H1 (cell line): ENCODE results near the gene NCLN. TPM values are rescaled to one million over a fixed set of nuclear protein-coding genes. Genes with fewer than 3 reads are reported as not detected.

Source experiments
- CTCF ChIA-PET: fragments of 300-600 bp; sonication (Branson Sonifier 250); formaldehyde crosslinking; loops from one replicate; lab custom pipeline; 2021; ENCODE audit not compliant: partially characterized antibody; lab: Charles Lee
- POLR2A ChIA-PET: fragments of 300-600 bp; sonication (Branson Sonifier 250); formaldehyde crosslinking; loops from one replicate; lab custom pipeline; 2021; ENCODE audit warnings: inconsistent platforms; ENCODE audit not compliant: partially characterized antibody; lab: Charles Lee
- DNase-seq, 2 experiments: peaks; one replicate each; pipeline versions ENCODE4 v3.0.0 to v3.0.0-alpha.2; 2010 to 2022; ENCODE audit warnings: low spot score in 2 of 2, low read depth in 1 of 2, mixed read lengths in 1 of 2
- FAIRE-seq: peaks from 2 replicates; lab custom pipeline; 2011; peaks lifted over from hg19 to GRCh38; lab: Jason Lieb, UNC
- H2AFZ ChIP-seq: 2 replicates; pipeline ENCODE4 v1.8.1; 2012; ENCODE audit warnings: low read length, inconsistent platforms
- H2AK5ac ChIP-seq: 2 replicates; pipeline ENCODE4 v1.6.1; 2013; ENCODE audit warnings: low read depth, low read length
- H2BK120ac ChIP-seq: replicated peaks from 2 replicates; pipeline ENCODE3; 2013; ENCODE audit warnings: low read depth, low read length, inconsistent platforms
- H2BK12ac ChIP-seq: 2 replicates; pipeline ENCODE4 v1.6.1; 2013; ENCODE audit warnings: low read depth, low read length
- H2BK15ac ChIP-seq: 2 replicates; pipeline ENCODE4 v1.6.1; 2013; ENCODE audit warnings: low read length
- H2BK20ac ChIP-seq: 2 replicates; pipeline ENCODE4 v1.6.1; 2013; ENCODE audit warnings: low read length
- H2BK5ac ChIP-seq: 2 replicates; pipeline ENCODE4 v1.6.1; 2013; ENCODE audit warnings: low read depth, low read length
- H3K14ac ChIP-seq: 2 replicates; pipeline ENCODE4 v1.6.1; 2013; ENCODE audit warnings: inconsistent platforms; ENCODE audit not compliant: insufficient read length
- H3K18ac ChIP-seq: 2 replicates; pipeline ENCODE4 v1.6.1; 2013; ENCODE audit warnings: low read length; ENCODE audit errors: extremely low read depth
- H3K23ac ChIP-seq: 2 replicates; pipeline ENCODE4 v1.6.1; 2013; ENCODE audit warnings: inconsistent platforms; ENCODE audit not compliant: insufficient read length
- H3K23me2 ChIP-seq: 2 replicates; pipeline ENCODE4 v1.6.1; 2013; ENCODE audit warnings: low read depth, low read length
- H3K27ac ChIP-seq: 2 replicates; pipeline ENCODE4 v1.6.1; 2011; ENCODE audit warnings: low read depth, low read length, inconsistent platforms
- H3K27me3 ChIP-seq, 4 experiments: replicated peaks in 1 of 4; 1 replicate in 1 of 4; 2 replicates in 3 of 4; pipeline versions ENCODE4 v1.6.1 to v1.8.1; 2011 to 2013; ENCODE audit warnings: low read length in 3 of 4, mild to moderate bottlenecking in 3 of 4, inconsistent platforms in 2 of 4, mixed read lengths in 2 of 4, moderate library complexity in 1 of 4; ENCODE audit not compliant: control insufficient read depth in 3 of 4, insufficient read depth in 3 of 4; ENCODE audit errors: extremely low read depth in 1 of 4
- H3K36me3 ChIP-seq, 4 experiments: 2 replicates each; pipeline versions ENCODE4 v1.6.1 to v1.8.1; 2011 to 2013; ENCODE audit warnings: mild to moderate bottlenecking in 4 of 4, low read length in 3 of 4, moderate library complexity in 2 of 4, control low read depth in 1 of 4, inconsistent platforms in 1 of 4; ENCODE audit not compliant: insufficient read depth in 4 of 4, control insufficient read depth in 2 of 4
- H3K4ac ChIP-seq: replicated peaks from 2 replicates; pipeline ENCODE3; 2013; ENCODE audit warnings: low read length, low read depth, mixed read lengths, inconsistent platforms; ENCODE audit not compliant: insufficient read length
- H3K4me1 ChIP-seq, 4 experiments: replicated peaks in 1 of 4; 1 replicate in 1 of 4; 2 replicates in 3 of 4; pipeline versions ENCODE4 v1.6.1 to v1.8.1; 2011 to 2013; ENCODE audit warnings: low read length in 3 of 4, inconsistent platforms in 2 of 4, mixed read lengths in 1 of 4; ENCODE audit not compliant: insufficient read depth in 4 of 4, control insufficient read depth in 3 of 4
- H3K4me2 ChIP-seq, 2 experiments: 2 replicates each; pipeline versions ENCODE4 v1.6.1 to v1.8.1; 2011 to 2013; ENCODE audit warnings: low read depth in 2 of 2, low read length in 2 of 2, control low read depth in 1 of 2, inconsistent platforms in 1 of 2, mild to moderate bottlenecking in 1 of 2; ENCODE audit not compliant: insufficient read depth in 1 of 2
- H3K4me3 ChIP-seq, 4 experiments: fragments of 200-600, 300-600 bp in 1 of 4; sonication (generic), shearing (Covaris generic), sonication (Bioruptor Twin) in 1 of 4; 2 replicates each; pipeline versions ENCODE4 v1.5.1 to v1.8.1; 2011 to 2016; ENCODE audit warnings: low read length in 4 of 4, low read depth in 3 of 4, control low read depth in 2 of 4, inconsistent platforms in 2 of 4, mild to moderate bottlenecking in 2 of 4, mixed read lengths in 1 of 4, moderate library complexity in 1 of 4; ENCODE audit not compliant: insufficient read depth in 2 of 4; ENCODE audit errors: extremely low read depth in 1 of 4
- H3K56ac ChIP-seq: replicated peaks from 2 replicates; pipeline ENCODE3; 2013; ENCODE audit warnings: low read depth, mild to moderate bottlenecking, mixed read lengths, low read length, inconsistent platforms; ENCODE audit not compliant: insufficient read length
- H3K79me1 ChIP-seq: 2 replicates; pipeline ENCODE4 v1.6.1; 2013; ENCODE audit warnings: low read depth, low read length, control low read depth
- H3K79me2 ChIP-seq, 2 experiments: 2 replicates each; pipeline versions ENCODE4 v1.6.1 to v1.8.1; 2012 to 2013; ENCODE audit warnings: low read length in 2 of 2, mild to moderate bottlenecking in 2 of 2, inconsistent platforms in 1 of 2; ENCODE audit not compliant: insufficient read depth in 2 of 2, control insufficient read depth in 1 of 2
- H3K9ac ChIP-seq, 4 experiments: replicated peaks in 1 of 4; 1 replicate in 1 of 4; 2 replicates in 3 of 4; pipeline versions ENCODE4 v1.6.1 to v1.8.1; 2011 to 2013; ENCODE audit warnings: low read depth in 3 of 4, low read length in 3 of 4, control low read depth in 2 of 4, mild to moderate bottlenecking in 2 of 4, moderate library complexity in 2 of 4, inconsistent platforms in 1 of 4; ENCODE audit errors: extremely low read depth in 1 of 4
- H3K9me3 ChIP-seq, 2 experiments: 2 replicates each; pipeline versions ENCODE4 v1.6.1 to v1.8.1; 2012 to 2013; ENCODE audit warnings: mild to moderate bottlenecking in 2 of 2, moderate library complexity in 2 of 2, control low read depth in 1 of 2, inconsistent platforms in 1 of 2, low read depth in 1 of 2, low read length in 1 of 2, mixed read lengths in 1 of 2; ENCODE audit not compliant: insufficient read depth in 2 of 2
- H4K20me1 ChIP-seq, 2 experiments: replicated peaks in 1 of 2; 2 replicates each; pipeline versions ENCODE3 to v1.8.1; 2011 to 2013; ENCODE audit warnings: inconsistent platforms in 2 of 2, low read length in 2 of 2, mild to moderate bottlenecking in 1 of 2; ENCODE audit not compliant: insufficient read depth in 2 of 2, control insufficient read depth in 1 of 2
- H4K5ac ChIP-seq: 2 replicates; pipeline ENCODE4 v1.6.1; 2013; ENCODE audit warnings: low read length, low read depth, mixed read lengths, inconsistent platforms; ENCODE audit not compliant: insufficient read length
- H4K8ac ChIP-seq: 2 replicates; pipeline ENCODE4 v1.8.0; 2013; ENCODE audit warnings: mild to moderate bottlenecking, moderate library complexity, low read length, inconsistent platforms; ENCODE audit not compliant: insufficient read depth; ENCODE audit errors: extremely low read depth
- H4K91ac ChIP-seq: replicated peaks from 2 replicates; pipeline ENCODE3; 2013; ENCODE audit warnings: low read length, mixed read lengths, inconsistent platforms; ENCODE audit not compliant: insufficient read length
- TAF7 ChIP-seq: optimal IDR thresholded peaks from 2 replicates; pipeline ENCODE3; 2011; ENCODE audit warnings: low read depth, mild to moderate bottlenecking, inconsistent platforms, low read length, moderate library complexity, borderline replicate concordance
- WGBS, 2 experiments: shearing (Covaris generic) in 1 of 2; methylation state at CpG; one replicate each; pipeline versions ENCODE4 v1.1.6 to v1.1.7; 2013 to 2015; ENCODE audit warnings: low lambda C conversion rate in 2 of 2, mixed read lengths in 2 of 2, inconsistent platforms in 1 of 2, low coverage in 1 of 2, missing lambda C conversion rate in 1 of 2; ENCODE audit not compliant: insufficient replicate concordance in 2 of 2, insufficient coverage in 1 of 2, insufficient read length in 1 of 2; ENCODE audit errors: extremely low coverage in 1 of 2, missing lambda C conversion rate in 1 of 2; 5-methylcytosine and 5-hydroxymethylcytosine counted together
- polyA plus RNA-seq, 7 experiments: library from polyadenylated mRNA; depleted of rRNA in 3 of 7; stranded (reverse) in 5 of 7; unstranded in 2 of 7; fragments of >200 nt in 5 of 7; fragments of 200-250 nt in 2 of 7; gene quantifications; 1 replicate in 5 of 7; 2 replicates in 1 of 7; 4 replicates in 1 of 7; pipeline versions ENCODE4 v1.2.1 to v1.2.3, GENCODE V29; 2011 to 2013; ENCODE audit warnings: missing spikeins in 2 of 7, mixed read lengths in 2 of 7
- total RNA-seq: library from RNA; stranded (reverse); fragmentation: NEBNext Ultra II Directional; extraction: Animal tissue kit (Norgen Biotek cat#: 25700); gene quantifications from 2 replicates; pipeline ENCODE4 v1.2.1, GENCODE V29; 2021
- TF ChIP-seq, protein P1 (sequence below): IDR thresholded peaks from 2 replicates; pipeline ENCODE4 v1.6.1; 2012; ENCODE audit warnings: inconsistent platforms

Gene NCLN
- total and polyA plus RNA-seq, 2 of the 8 experiments (the other 6 are each of a cell fraction or from before 2014, with no cell fraction given), result 89.2 to 103 TPM

DNA sequence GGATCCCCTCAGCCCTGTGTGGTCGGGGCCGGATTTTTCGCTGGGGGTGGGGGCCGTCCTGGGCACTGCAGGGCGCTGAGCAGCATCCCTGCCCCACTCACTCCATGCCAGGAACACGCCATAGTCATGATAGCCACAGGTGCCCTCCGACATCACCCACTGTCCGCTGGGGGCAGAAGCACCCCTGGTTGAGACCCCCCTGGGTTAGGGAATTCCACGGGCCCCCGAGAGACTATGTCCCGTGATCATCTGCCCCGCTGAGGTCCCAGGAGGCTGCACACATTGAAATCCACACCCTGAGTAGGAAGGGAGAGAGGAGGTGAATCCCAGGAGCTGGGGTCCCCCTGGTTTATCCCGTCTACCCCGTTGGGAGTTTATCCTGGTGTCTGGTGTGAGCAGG, 16.2 kb downstream of the NCLN start:
- H3K27me3 ChIP-seq, result no peaks in the 10 kb centered on the region
- H2AFZ ChIP-seq, result no peak overlapping the region
- no peak overlapping the region for H3K4ac ChIP-seq
- no peaks in the 10 kb centered on the region for H3K9me3 ChIP-seq
- H3K36me3 ChIP-seq, result peaks cover 2 to 43% (median 13%) of the 10 kb centered on the region in 4 experiments; a peak in 5 of 8 replicates
- no peaks in the 10 kb centered on the region for H3K79me2 ChIP-seq
- no peak overlapping the region for H3K23ac ChIP-seq
- H3K14ac ChIP-seq, result no peak overlapping the region
- no peak overlapping the region for H3K4me3 ChIP-seq
- no peak overlapping the region for H3K27ac ChIP-seq
- H3K56ac ChIP-seq, result no peak overlapping the region
- FAIRE-seq (no peak), DNase-seq (no peak)
- H4K5ac ChIP-seq, result no peak overlapping the region
- no peak overlapping the region for H2BK12ac ChIP-seq
- H3K4me2 ChIP-seq, result no peak overlapping the region
- H2BK20ac ChIP-seq, result no peak overlapping the region
- peaks cover 4 to 8% of the 10 kb centered on the region in 2 experiments for H4K20me1 ChIP-seq
- H4K8ac ChIP-seq, result no peak overlapping the region
- H3K23me2 ChIP-seq, result no peaks in the 10 kb centered on the region
- no peak overlapping the region for H2BK120ac ChIP-seq
- H3K18ac ChIP-seq, result no peak overlapping the region
- ChIA-PET CTCF (no interaction called here), POLR2A (interaction anchor here (1.6 kb wide), 1 partner anchor 18 kb away, joined by 5 read pairs; no protein-coding TSS in a partner anchor)
- 94% methylated on average over 12 of the region's 14 CpGs; no CpG with 5 or more reads in 1 of the 2 experiments for whole genome bisulfite sequencing, 2 experiments
- H4K91ac ChIP-seq, result no peak overlapping the region
- no peak overlapping the region for H2BK5ac ChIP-seq
- no peak overlapping the region for H2BK15ac ChIP-seq
- H3K4me1 ChIP-seq, result no peaks in the 10 kb centered on the region
- no peak overlapping the region for H3K9ac ChIP-seq
- H3K79me1 ChIP-seq, result no peaks in the 10 kb centered on the region
- no peak overlapping the region for H2AK5ac ChIP-seq
- TF ChIP-seq, protein P1, sequence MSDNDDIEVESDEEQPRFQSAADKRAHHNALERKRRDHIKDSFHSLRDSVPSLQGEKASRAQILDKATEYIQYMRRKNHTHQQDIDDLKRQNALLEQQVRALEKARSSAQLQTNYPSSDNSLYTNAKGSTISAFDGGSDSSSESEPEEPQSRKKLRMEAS, result no peak
- no peak for TF ChIP-seq TAF7
